Keratinocyte (primary cell): ENCODE data around the gene NAA10. TPM values are rescaled to one million over a fixed set of nuclear protein-coding genes. Genes with fewer than 3 reads are reported as not detected.

Source experiments
- DNase-seq: peaks from one replicate; pipeline ENCODE4 v3.0.0-alpha.2; 2011; ENCODE audit warnings: low read depth, missing footprints, low spot score
- FAIRE-seq: peaks from 2 replicates; lab custom pipeline; 2011; peaks lifted over from hg19 to GRCh38; lab: Jason Lieb, UNC
- H2AFZ ChIP-seq: 2 replicates; pipeline ENCODE4 v1.6.0; 2012; ENCODE audit warnings: low read length, control low read depth, inconsistent platforms; ENCODE audit not compliant: control insufficient read depth
- H3K27ac ChIP-seq: 2 replicates; pipeline ENCODE4 v1.5.1; 2011; ENCODE audit warnings: low read length; ENCODE audit not compliant: control insufficient read depth, insufficient read depth
- H3K27me3 ChIP-seq: 3 replicates; pipeline ENCODE4 v1.6.0; 2011; ENCODE audit warnings: low read length; ENCODE audit not compliant: control insufficient read depth, insufficient read depth; ENCODE audit errors: extremely low read depth
- H3K36me3 ChIP-seq, 2 experiments: 2 replicates in 1 of 2; 3 replicates in 1 of 2; pipeline ENCODE4 v1.5.1; 2011; ENCODE audit warnings: low read length in 2 of 2, mild to moderate bottlenecking in 1 of 2; ENCODE audit not compliant: control insufficient read depth in 2 of 2, insufficient read depth in 2 of 2; ENCODE audit errors: extremely low read depth in 1 of 2
- H3K4me1 ChIP-seq: 3 replicates; pipeline ENCODE4 v1.5.1; 2011; ENCODE audit warnings: low read length; ENCODE audit not compliant: control insufficient read depth, insufficient read depth; ENCODE audit errors: extremely low read depth
- H3K4me2 ChIP-seq: 3 replicates; pipeline ENCODE4 v1.6.0; 2011; ENCODE audit warnings: low read depth, low read length; ENCODE audit not compliant: control insufficient read depth, insufficient read depth; ENCODE audit errors: extremely low read depth
- H3K4me3 ChIP-seq, 3 experiments: fragments of 200-600 bp in 1 of 3; sonication (generic) in 1 of 3; 2 replicates in 2 of 3; 3 replicates in 1 of 3; pipeline ENCODE4 v1.5.1; 2011 to 2016; ENCODE audit warnings: low read length in 3 of 3, mild to moderate bottlenecking in 3 of 3, control low read depth in 2 of 3, inconsistent platforms in 1 of 3, low read depth in 1 of 3, mixed read lengths in 1 of 3, mixed run types in 1 of 3, moderate library complexity in 1 of 3; ENCODE audit not compliant: control insufficient read depth in 2 of 3, insufficient read depth in 2 of 3; ENCODE audit errors: extremely low read depth in 1 of 3
- H3K79me2 ChIP-seq: 2 replicates; pipeline ENCODE4 v1.6.0; 2012; ENCODE audit warnings: low read length; ENCODE audit not compliant: control insufficient read depth, insufficient read depth
- H3K9ac ChIP-seq: 3 replicates; pipeline ENCODE4 v1.6.0; 2011; ENCODE audit warnings: low read length; ENCODE audit not compliant: control insufficient read depth, insufficient read depth; ENCODE audit errors: extremely low read depth
- H3K9me1 ChIP-seq: 3 replicates; pipeline ENCODE4 v1.6.0; 2011; ENCODE audit warnings: low read length; ENCODE audit not compliant: control insufficient read depth, insufficient read depth; ENCODE audit errors: extremely low read depth
- H3K9me3 ChIP-seq: 2 replicates; pipeline ENCODE4 v1.5.1; 2012; ENCODE audit warnings: low read depth, low read length; ENCODE audit not compliant: control insufficient read depth
- H4K20me1 ChIP-seq: 3 replicates; pipeline ENCODE4 v1.6.0; 2011; ENCODE audit warnings: low read length; ENCODE audit not compliant: control insufficient read depth, insufficient read depth; ENCODE audit errors: extremely low read depth
- CTCF ChIP-seq, 3 experiments: IDR thresholded peaks in 1 of 3; conservative IDR thresholded peaks in 1 of 3; optimal IDR thresholded peaks in 1 of 3; 2 replicates in 2 of 3; 3 replicates in 1 of 3; pipeline versions ENCODE3 to v1.5.1; 2011; ENCODE audit warnings: low read length in 3 of 3, mild to moderate bottlenecking in 3 of 3, moderate library complexity in 2 of 3, control low read depth in 1 of 3, inconsistent platforms in 1 of 3; ENCODE audit not compliant: insufficient read depth in 2 of 3; ENCODE audit errors: extremely low read depth in 1 of 3
- EZH2 ChIP-seq: IDR thresholded peaks from one replicate; pipeline ENCODE4 v1.6.1; 2012; ENCODE audit warnings: inconsistent platforms, mild to moderate bottlenecking, low read length, moderate library complexity
- dilution Hi-C: fragments of 300-500 bp; cut with MboI; formaldehyde crosslinking; loops from one replicate; pipeline ENCODE4 v1.7.0; 2020; ENCODE audit warnings: low sequenced_read_pairs; ENCODE audit not compliant: extremely low pct_ligation_motif_present
- polyA plus RNA-seq, 5 experiments: library from polyadenylated mRNA; depleted of rRNA in 3 of 5; stranded (reverse) in 3 of 5; stranded (forward) in 1 of 5; unstranded in 1 of 5; fragments of >200 nt; gene quantifications; 1 replicate in 1 of 5; 2 replicates in 3 of 5; 3 replicates in 1 of 5; pipeline versions ENCODE4 v1.2.1 to v1.2.3, GENCODE V29; 2011 to 2012; ENCODE audit warnings: missing spikeins in 2 of 5, low read depth in 1 of 5, low replicate concordance in 1 of 5

The NAA10 gene
- polyA plus RNA-seq, 1 donor (not counting 4 experiments of a cell fraction or from before 2014, with no cell fraction given), result 103 TPM

GRCh38 chrX:153907456-153907855, 27.4 kb downstream of the NAA10 start:
- no peaks in the 10 kb centered on the region for H3K36me3 ChIP-seq
- H3K27me3 ChIP-seq, result no peaks in the 10 kb centered on the region
- H3K27ac ChIP-seq, result no peak overlapping the region
- H3K4me1 ChIP-seq, result no peaks in the 10 kb centered on the region
- TF ChIP-seq CTCF (optimal IDR thresholded peaks at IDR 0.05 in 1 of 3, IDR thresholded peaks at IDR 0.05 in 1 of 3, conservative IDR thresholded peaks at IDR 0.05 in 1 of 3; ENCODE audit: extremely low read depth in 1 of 3, insufficient read depth in 2 of 3, low read length in 3 of 3), result no peak
- TF ChIP-seq EZH2, result no peak
- no peak overlapping the region for H3K9ac ChIP-seq
- dilution Hi-C loops, result no loop called here
- FAIRE-seq (no peak), DNase-seq (no peak)
- H3K9me3 ChIP-seq, result no peaks in the 10 kb centered on the region
- H3K79me2 ChIP-seq, result no peaks in the 10 kb centered on the region
- no peak overlapping the region for H3K4me3 ChIP-seq
- H2AFZ ChIP-seq, result no peak overlapping the region
- no peaks in the 10 kb centered on the region for H4K20me1 ChIP-seq
- H3K9me1 ChIP-seq, result no peaks in the 10 kb centered on the region
- no peak overlapping the region for H3K4me2 ChIP-seq

GRCh38 chrX:153906126-153906917, 28.5 kb downstream of the NAA10 start:
- no peaks in the 10 kb centered on the region for H4K20me1 ChIP-seq
- DNase-seq (no peak), FAIRE-seq (no peak)
- H3K4me1 ChIP-seq, result peaks cover 3% of the 10 kb centered on the region
- dilution Hi-C loops, result no loop called here
- H3K9me3 ChIP-seq, result no peaks in the 10 kb centered on the region
- H3K4me2 ChIP-seq, result no peak overlapping the region
- no peak overlapping the region for H3K9ac ChIP-seq
- H3K79me2 ChIP-seq, result no peaks in the 10 kb centered on the region
- H3K36me3 ChIP-seq, result no peaks in the 10 kb centered on the region
- H2AFZ ChIP-seq, result no peak overlapping the region
- no peaks in the 10 kb centered on the region for H3K27me3 ChIP-seq
- H3K9me1 ChIP-seq, result no peaks in the 10 kb centered on the region
- H3K27ac ChIP-seq, result no peak overlapping the region
- TF ChIP-seq EZH2 (no peak), CTCF (optimal IDR thresholded peaks at IDR 0.05 in 1 of 3, IDR thresholded peaks at IDR 0.05 in 1 of 3, conservative IDR thresholded peaks at IDR 0.05 in 1 of 3; ENCODE audit: extremely low read depth in 1 of 3, insufficient read depth in 2 of 3, low read length in 3 of 3) (no peak)
- H3K4me3 ChIP-seq, result no peak overlapping the region
